Mammary epithelial cell (primary cell): ENCODE data around the gene ADGRD2.

Experiments used
- CTCF ChIP-seq, 2 donors: IDR thresholded peaks in 1 of 2; conservative IDR thresholded peaks in 1 of 2; 2 replicates each; pipeline ENCODE4 v1.5.1; 2011 to 2012; ENCODE audit warnings: inconsistent platforms in 2 of 2, low read length in 2 of 2, mild to moderate bottlenecking in 2 of 2, control low read depth in 1 of 2, low read depth in 1 of 2; ENCODE audit not compliant: insufficient read depth in 1 of 2; ENCODE audit errors: extremely low read depth in 1 of 2
- EZH2 ChIP-seq: IDR thresholded peaks from 2 replicates; pipeline ENCODE4 v1.6.1; 2012; ENCODE audit warnings: low read length, inconsistent platforms, borderline replicate concordance

- TF ChIP-seq EZH2 (no peak), CTCF (conservative IDR thresholded peaks at IDR 0.05 in 1 of 2, IDR thresholded peaks at IDR 0.05 in 1 of 2; ENCODE audit: extremely low read depth in 1 of 2, insufficient read depth in 1 of 2, low read depth in 1 of 2, low read length in 2 of 2) (no peak)
Observed at GRCh38 chr9:124412228-124412575, 38.0 kb upstream of the ADGRD2 start.
